GM12878 (cell line): Measurements from ENCODE around the gene DLEC1. TPM values are rescaled to one million over a fixed set of nuclear protein-coding genes. Genes with fewer than 3 reads are reported as not detected.

Experiments
- BHLHE40 ChIP-seq, 2 experiments: fragments of 450-650 bp in 1 of 2; IDR thresholded peaks; 2 replicates each; pipeline ENCODE4 v1.6.1; 2011 to 2017; ENCODE audit warnings: low read depth in 2 of 2, borderline replicate concordance in 1 of 2, improper control_type of control experiment in 1 of 2, low read length in 1 of 2, mild to moderate bottlenecking in 1 of 2
- CBX5 ChIP-seq: sonication (generic); IDR thresholded peaks from 2 replicates; pipeline ENCODE4 v1.6.1; 2016; ENCODE audit warnings: low read depth, moderate library complexity, mild to moderate bottlenecking, inconsistent platforms
- DPF2 ChIP-seq: fragments of 450-650 bp; IDR thresholded peaks from 2 replicates; pipeline ENCODE4 v1.6.1; 2017; ENCODE audit warnings: mild to moderate bottlenecking
- E2F4 ChIP-seq: IDR thresholded peaks from 2 replicates; pipeline ENCODE4 v1.6.1; 2012; ENCODE audit warnings: low read depth, low read length, improper control_type of control experiment
- ESRRA ChIP-seq: IDR thresholded peaks from 2 replicates; pipeline ENCODE4 v1.6.1; 2012; ENCODE audit warnings: mild to moderate bottlenecking, low read length, improper control_type of control experiment
- HDGF ChIP-seq: fragments of 450-650 bp; IDR thresholded peaks from 2 replicates; pipeline ENCODE4 v1.6.1; 2016; ENCODE audit warnings: antibody characterized with exemption
- IRF4 ChIP-seq: IDR thresholded peaks from 2 replicates; pipeline ENCODE4 v1.6.1; 2011; ENCODE audit warnings: low read depth, low read length
- MEF2B ChIP-seq: fragments of 450-650 bp; IDR thresholded peaks from 2 replicates; pipeline ENCODE4 v1.6.1; 2018; ENCODE audit warnings: mild to moderate bottlenecking, moderate library complexity; ENCODE audit not compliant: partially characterized antibody, poor library complexity, severe bottlenecking
- MTA2 ChIP-seq: fragments of 450-650 bp; IDR thresholded peaks from 2 replicates; pipeline ENCODE4 v1.6.1; 2016; ENCODE audit warnings: low read depth, mild to moderate bottlenecking, moderate library complexity
- PBX3 ChIP-seq: IDR thresholded peaks from 2 replicates; pipeline ENCODE4 v1.6.1; 2011; ENCODE audit warnings: mild to moderate bottlenecking, low read depth, low read length, moderate library complexity; ENCODE audit not compliant: insufficient replicate concordance
- POLR2AphosphoS5 ChIP-seq: IDR thresholded peaks from 2 replicates; pipeline ENCODE4 v1.6.1; 2011; ENCODE audit warnings: mild to moderate bottlenecking, low read length, inconsistent platforms
- RB1 ChIP-seq: fragments of 450-650 bp; formaldehyde crosslinking; IDR thresholded peaks from 2 replicates; pipeline ENCODE4 v1.6.1; 2017; ENCODE audit warnings: mild to moderate bottlenecking, borderline replicate concordance
- SRF ChIP-seq, 2 experiments: IDR thresholded peaks; 2 replicates each; pipeline ENCODE4 v1.6.1; 2011; ENCODE audit warnings: low read depth in 2 of 2, low read length in 2 of 2, mild to moderate bottlenecking in 1 of 2, moderate library complexity in 1 of 2
- STAT1 ChIP-seq: fragments of 450-650 bp; conservative IDR thresholded peaks from 2 replicates; pipeline ENCODE4 v1.6.1; 2014; ENCODE audit warnings: antibody characterized with exemption, mild to moderate bottlenecking
- TARDBP ChIP-seq: IDR thresholded peaks from 2 replicates; pipeline ENCODE4 v1.6.1; 2016; ENCODE audit warnings: borderline replicate concordance
- ZNF207 ChIP-seq: fragments of 450-650 bp; IDR thresholded peaks from 2 replicates; pipeline ENCODE4 v1.6.1; 2014; ENCODE audit warnings: antibody characterized with exemption, mild to moderate bottlenecking, borderline replicate concordance
- polyA plus RNA-seq, 11 experiments: library from polyadenylated mRNA; depleted of rRNA in 4 of 11; unstranded in 6 of 11; stranded (reverse) in 5 of 11; fragments of >200 nt; fragmentation: Nextera tagmentation in 4 of 11; fragmentation: Illumina TruSeq in 1 of 11; extraction: Ambion mirVana in 4 of 11; extraction: Trizol in 1 of 11; gene quantifications; 1 replicate in 1 of 11; 2 replicates in 10 of 11; pipeline versions ENCODE4 v1.2.1 to v1.2.3, GENCODE V29; 2011 to 2016; ENCODE audit warnings: inconsistent platforms in 2 of 11, missing spikeins in 2 of 11, low read depth in 1 of 11
- total RNA-seq, 4 experiments: library from RNA; depleted of rRNA in 3 of 4; stranded (reverse); fragments of >200 nt in 3 of 4; fragmentation: Illumina TruSeq in 1 of 4; extraction: Trizol in 1 of 4; gene quantifications; 2 replicates each; pipeline versions ENCODE4 v1.2.1 to v1.2.3, GENCODE V29; 2013 to 2021
- TF ChIP-seq, protein P1 (sequence below): fragments of 450-650 bp; IDR thresholded peaks from 2 replicates; pipeline ENCODE4 v1.6.1; 2017; ENCODE audit warnings: mild to moderate bottlenecking, moderate library complexity
- TF ChIP-seq, protein P2 (sequence below): fragments of 450-650 bp; formaldehyde crosslinking; IDR thresholded peaks from 2 replicates; pipeline ENCODE4 v1.4.0; 2020; ENCODE audit warnings: mild to moderate bottlenecking, moderate library complexity

Gene DLEC1
- total and polyA plus RNA-seq, 10 of the 15 experiments (the other 5 are each of a cell fraction or from before 2014, with no cell fraction given): 0.03 to 0.29 (median 0.07) TPM; not detected in 3

GRCh38 chr3:38138349-38139190 lies 99.6 kb downstream of the DLEC1 start, which contains the start of gene MYD88 (continued):
- TF ChIP-seq, protein P1, sequence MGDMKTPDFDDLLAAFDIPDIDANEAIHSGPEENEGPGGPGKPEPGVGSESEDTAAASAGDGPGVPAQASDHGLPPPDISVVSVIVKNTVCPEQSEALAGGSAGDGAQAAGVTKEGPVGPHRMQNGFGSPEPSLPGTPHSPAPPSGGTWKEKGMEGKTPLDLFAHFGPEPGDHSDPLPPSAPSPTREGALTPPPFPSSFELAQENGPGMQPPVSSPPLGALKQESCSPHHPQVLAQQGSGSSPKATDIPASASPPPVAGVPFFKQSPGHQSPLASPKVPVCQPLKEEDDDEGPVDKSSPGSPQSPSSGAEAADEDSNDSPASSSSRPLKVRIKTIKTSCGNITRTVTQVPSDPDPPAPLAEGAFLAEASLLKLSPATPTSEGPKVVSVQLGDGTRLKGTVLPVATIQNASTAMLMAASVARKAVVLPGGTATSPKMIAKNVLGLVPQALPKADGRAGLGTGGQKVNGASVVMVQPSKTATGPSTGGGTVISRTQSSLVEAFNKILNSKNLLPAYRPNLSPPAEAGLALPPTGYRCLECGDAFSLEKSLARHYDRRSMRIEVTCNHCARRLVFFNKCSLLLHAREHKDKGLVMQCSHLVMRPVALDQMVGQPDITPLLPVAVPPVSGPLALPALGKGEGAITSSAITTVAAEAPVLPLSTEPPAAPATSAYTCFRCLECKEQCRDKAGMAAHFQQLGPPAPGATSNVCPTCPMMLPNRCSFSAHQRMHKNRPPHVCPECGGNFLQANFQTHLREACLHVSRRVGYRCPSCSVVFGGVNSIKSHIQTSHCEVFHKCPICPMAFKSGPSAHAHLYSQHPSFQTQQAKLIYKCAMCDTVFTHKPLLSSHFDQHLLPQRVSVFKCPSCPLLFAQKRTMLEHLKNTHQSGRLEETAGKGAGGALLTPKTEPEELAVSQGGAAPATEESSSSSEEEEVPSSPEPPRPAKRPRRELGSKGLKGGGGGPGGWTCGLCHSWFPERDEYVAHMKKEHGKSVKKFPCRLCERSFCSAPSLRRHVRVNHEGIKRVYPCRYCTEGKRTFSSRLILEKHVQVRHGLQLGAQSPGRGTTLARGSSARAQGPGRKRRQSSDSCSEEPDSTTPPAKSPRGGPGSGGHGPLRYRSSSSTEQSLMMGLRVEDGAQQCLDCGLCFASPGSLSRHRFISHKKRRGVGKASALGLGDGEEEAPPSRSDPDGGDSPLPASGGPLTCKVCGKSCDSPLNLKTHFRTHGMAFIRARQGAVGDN: peak; percentile 55
- peak; percentile 47; the same call in 1 of the 2 replicates for TF ChIP-seq MTA2
- peak; percentile 40; the same call in 1 of the 2 replicates for TF ChIP-seq HDGF
- 0 out of 4 replicates have a peak, but pooled peaks of 1 of the 2 experiments have one; percentile 18 for TF ChIP-seq SRF (IDR thresholded peaks at IDR 0.05; ENCODE audit: low read depth in 2 of 2, low read length in 2 of 2)
- peak; percentile 81; the same call in 1 of the 2 replicates for TF ChIP-seq STAT1
- no peak for TF ChIP-seq ESRRA
- peak; percentile 52; the same call in 1 of the 2 replicates for TF ChIP-seq DPF2
- TF ChIP-seq PBX3: no peak
- TF ChIP-seq TARDBP: 0 out of 2 replicates have a peak, but pooled peaks have one; percentile 24
- 0 out of 2 replicates have a peak, but pooled peaks have one; percentile 33 for TF ChIP-seq CBX5
- TF ChIP-seq BHLHE40 (IDR thresholded peaks at IDR 0.05; ENCODE audit: borderline replicate concordance in 1 of 2, low read depth in 2 of 2, low read length in 1 of 2): peak in 1 of 2 experiments; percentile 53; a peak in 2 of 4 replicates
- TF ChIP-seq, protein P2, sequence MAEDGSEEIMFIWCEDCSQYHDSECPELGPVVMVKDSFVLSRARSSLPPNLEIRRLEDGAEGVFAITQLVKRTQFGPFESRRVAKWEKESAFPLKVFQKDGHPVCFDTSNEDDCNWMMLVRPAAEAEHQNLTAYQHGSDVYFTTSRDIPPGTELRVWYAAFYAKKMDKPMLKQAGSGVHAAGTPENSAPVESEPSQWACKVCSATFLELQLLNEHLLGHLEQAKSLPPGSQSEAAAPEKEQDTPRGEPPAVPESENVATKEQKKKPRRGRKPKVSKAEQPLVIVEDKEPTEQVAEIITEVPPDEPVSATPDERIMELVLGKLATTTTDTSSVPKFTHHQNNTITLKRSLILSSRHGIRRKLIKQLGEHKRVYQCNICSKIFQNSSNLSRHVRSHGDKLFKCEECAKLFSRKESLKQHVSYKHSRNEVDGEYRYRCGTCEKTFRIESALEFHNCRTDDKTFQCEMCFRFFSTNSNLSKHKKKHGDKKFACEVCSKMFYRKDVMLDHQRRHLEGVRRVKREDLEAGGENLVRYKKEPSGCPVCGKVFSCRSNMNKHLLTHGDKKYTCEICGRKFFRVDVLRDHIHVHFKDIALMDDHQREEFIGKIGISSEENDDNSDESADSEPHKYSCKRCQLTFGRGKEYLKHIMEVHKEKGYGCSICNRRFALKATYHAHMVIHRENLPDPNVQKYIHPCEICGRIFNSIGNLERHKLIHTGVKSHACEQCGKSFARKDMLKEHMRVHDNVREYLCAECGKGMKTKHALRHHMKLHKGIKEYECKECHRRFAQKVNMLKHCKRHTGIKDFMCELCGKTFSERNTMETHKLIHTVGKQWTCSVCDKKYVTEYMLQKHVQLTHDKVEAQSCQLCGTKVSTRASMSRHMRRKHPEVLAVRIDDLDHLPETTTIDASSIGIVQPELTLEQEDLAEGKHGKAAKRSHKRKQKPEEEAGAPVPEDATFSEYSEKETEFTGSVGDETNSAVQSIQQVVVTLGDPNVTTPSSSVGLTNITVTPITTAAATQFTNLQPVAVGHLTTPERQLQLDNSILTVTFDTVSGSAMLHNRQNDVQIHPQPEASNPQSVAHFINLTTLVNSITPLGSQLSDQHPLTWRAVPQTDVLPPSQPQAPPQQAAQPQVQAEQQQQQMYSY (CRISPR knock-in tag): no peak
- TF ChIP-seq MEF2B: peak; percentile 37
- peak; percentile 87 for TF ChIP-seq ZNF207
- peak; percentile 33; the same call in 1 of the 2 replicates for TF ChIP-seq RB1
- peak; percentile 74 for TF ChIP-seq POLR2AphosphoS5
- no peak for TF ChIP-seq IRF4
- 0 out of 2 replicates have a peak, but pooled peaks have one; percentile 21 for TF ChIP-seq E2F4
